ENCODE data around the gene GALNTL6.
A peak's percentile ranks its signal among the peaks of the same experiment; 100 is the strongest.

DNA sequence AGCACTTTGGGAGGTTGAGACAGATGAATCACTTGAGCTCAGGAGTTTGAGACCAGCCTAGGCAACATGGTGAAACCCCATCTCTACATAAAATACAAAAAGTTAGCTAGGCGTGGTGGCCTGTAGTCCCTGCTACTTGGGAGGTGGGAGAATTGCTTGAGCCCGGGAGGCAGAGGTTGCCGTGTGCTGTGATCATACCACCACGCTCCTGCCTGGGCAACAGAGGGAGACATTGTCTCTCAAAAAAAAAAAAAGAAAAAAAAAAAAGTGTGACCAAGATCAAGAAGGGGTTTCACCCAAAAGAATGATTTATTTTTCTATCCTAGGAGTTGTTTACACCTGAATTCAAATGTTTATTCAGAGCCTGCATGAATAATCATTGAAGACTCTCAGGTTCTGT, 783.0 kb downstream of the GALNTL6 start:
- TF ChIP-seq CTCF (IDR thresholded peaks at IDR 0.05 in 2 of 3, conservative IDR thresholded peaks at IDR 0.05 in 1 of 3; ENCODE audit: borderline replicate concordance in 1 of 3, insufficient read depth in 1 of 3, low read depth in 2 of 3, low read length in 2 of 3) (peak in 2 of 3 experiments; percentile 3 to 22; a peak in 1 of 6 replicates), SIN3A (IDR thresholded peaks at IDR 0.05; ENCODE audit: low read depth) (no peak), EZH2phosphoT487 (IDR thresholded peaks at IDR 0.05; ENCODE audit: borderline replicate concordance) (no peak), CEBPB (IDR thresholded peaks at IDR 0.05; ENCODE audit: low read depth) (no peak), POLR2AphosphoS5 (IDR thresholded peaks at IDR 0.05; ENCODE audit: low read depth, low read length) (no peak), SRF (IDR thresholded peaks at IDR 0.05; ENCODE audit: low read depth) (no peak), POLR2A (IDR thresholded peaks at IDR 0.05; ENCODE audit: borderline replicate concordance, extremely low read depth, insufficient read depth, insufficient read length) (no peak), EZH2 (IDR thresholded peaks at IDR 0.05) (no peak), TCF7L2 (IDR thresholded peaks at IDR 0.05; ENCODE audit: borderline replicate concordance, extremely low read depth, insufficient read depth, insufficient read length) (no peak), CBX3 (IDR thresholded peaks at IDR 0.05; ENCODE audit: low read depth) (no peak)
- TF ChIP-seq, protein P1, sequence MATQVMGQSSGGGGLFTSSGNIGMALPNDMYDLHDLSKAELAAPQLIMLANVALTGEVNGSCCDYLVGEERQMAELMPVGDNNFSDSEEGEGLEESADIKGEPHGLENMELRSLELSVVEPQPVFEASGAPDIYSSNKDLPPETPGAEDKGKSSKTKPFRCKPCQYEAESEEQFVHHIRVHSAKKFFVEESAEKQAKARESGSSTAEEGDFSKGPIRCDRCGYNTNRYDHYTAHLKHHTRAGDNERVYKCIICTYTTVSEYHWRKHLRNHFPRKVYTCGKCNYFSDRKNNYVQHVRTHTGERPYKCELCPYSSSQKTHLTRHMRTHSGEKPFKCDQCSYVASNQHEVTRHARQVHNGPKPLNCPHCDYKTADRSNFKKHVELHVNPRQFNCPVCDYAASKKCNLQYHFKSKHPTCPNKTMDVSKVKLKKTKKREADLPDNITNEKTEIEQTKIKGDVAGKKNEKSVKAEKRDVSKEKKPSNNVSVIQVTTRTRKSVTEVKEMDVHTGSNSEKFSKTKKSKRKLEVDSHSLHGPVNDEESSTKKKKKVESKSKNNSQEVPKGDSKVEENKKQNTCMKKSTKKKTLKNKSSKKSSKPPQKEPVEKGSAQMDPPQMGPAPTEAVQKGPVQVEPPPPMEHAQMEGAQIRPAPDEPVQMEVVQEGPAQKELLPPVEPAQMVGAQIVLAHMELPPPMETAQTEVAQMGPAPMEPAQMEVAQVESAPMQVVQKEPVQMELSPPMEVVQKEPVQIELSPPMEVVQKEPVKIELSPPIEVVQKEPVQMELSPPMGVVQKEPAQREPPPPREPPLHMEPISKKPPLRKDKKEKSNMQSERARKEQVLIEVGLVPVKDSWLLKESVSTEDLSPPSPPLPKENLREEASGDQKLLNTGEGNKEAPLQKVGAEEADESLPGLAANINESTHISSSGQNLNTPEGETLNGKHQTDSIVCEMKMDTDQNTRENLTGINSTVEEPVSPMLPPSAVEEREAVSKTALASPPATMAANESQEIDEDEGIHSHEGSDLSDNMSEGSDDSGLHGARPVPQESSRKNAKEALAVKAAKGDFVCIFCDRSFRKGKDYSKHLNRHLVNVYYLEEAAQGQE (IDR thresholded peaks at IDR 0.05; ENCODE audit: low read depth) = no peak
- TF ChIP-seq, protein P2, sequence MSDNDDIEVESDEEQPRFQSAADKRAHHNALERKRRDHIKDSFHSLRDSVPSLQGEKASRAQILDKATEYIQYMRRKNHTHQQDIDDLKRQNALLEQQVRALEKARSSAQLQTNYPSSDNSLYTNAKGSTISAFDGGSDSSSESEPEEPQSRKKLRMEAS (IDR thresholded peaks at IDR 0.05) = no peak
